GM12878 (cell line): ENCODE measurements around the gene HNMT. TPM values are rescaled to one million over a fixed set of nuclear protein-coding genes. Genes with fewer than 3 reads are reported as not detected.

ENCODE experiments used
- ATAC-seq: fragments of 200-7000 bp; cut with Tn5 transposase; 3 replicates; pipeline ENCODE4 v1.9.1; 2020; ENCODE audit warnings: mild to moderate bottlenecking, moderate library complexity
- BruUV-seq: library from RNA; stranded (reverse); fragments of 400-500 nt; replicated peaks from 2 replicates; lab custom pipeline; 2021; lab: Mats Ljungman, UMichigan
- CTCF ChIA-PET: fragments of 300-600 bp; sonication (Branson Sonifier 250); formaldehyde crosslinking; extraction: SDS; loops from one replicate; lab custom pipeline; 2021; ENCODE audit warnings: inconsistent platforms; lab: Yijun Ruan, JAX
- POLR2A ChIA-PET: fragments of 350-600 bp; formaldehyde crosslinking; extraction: SDS; loops from one replicate; lab custom pipeline; 2021; ENCODE audit warnings: inconsistent platforms; lab: Charles Lee
- RAD21 ChIA-PET: fragments of 300-600 bp; sonication (Branson Sonifier 250); formaldehyde crosslinking; loops from one replicate; lab custom pipeline; 2023; ENCODE audit warnings: antibody characterized with exemption; ENCODE audit not compliant: unreplicated experiment; lab: Charles Lee
- SMC1A ChIA-PET: fragments of 300-600 bp; sonication (Branson Sonifier 250); formaldehyde crosslinking; loops from one replicate; lab custom pipeline; 2023; ENCODE audit not compliant: unreplicated experiment, uncharacterized antibody; lab: Charles Lee
- DNase-seq: peaks from one replicate; pipeline ENCODE4 v3.0.0-alpha.2; 2011; ENCODE audit warnings: low read depth, low spot score
- FAIRE-seq: peaks from 3 replicates; lab custom pipeline; 2011; peaks lifted over from hg19 to GRCh38; lab: Jason Lieb, UNC
- H2AFZ ChIP-seq: 2 replicates; pipeline ENCODE4 v1.6.0; 2011; ENCODE audit warnings: low read depth, low read length, control low read depth; ENCODE audit not compliant: control insufficient read depth
- H3K27ac ChIP-seq: 2 replicates; pipeline ENCODE4 v1.5.1; 2011; ENCODE audit warnings: control low read depth; ENCODE audit not compliant: control insufficient read depth, insufficient read depth
- H3K27me3 ChIP-seq, 2 experiments: replicated peaks in 1 of 2; 2 replicates each; pipeline versions ENCODE4 v1.6.0 to v1.6.1; 2011; ENCODE audit warnings: low read length in 1 of 2; ENCODE audit not compliant: control insufficient read depth in 2 of 2, insufficient read depth in 2 of 2
- H3K36me3 ChIP-seq, 2 experiments: 2 replicates each; pipeline ENCODE4 v1.5.1; 2011; ENCODE audit warnings: low read length in 1 of 2; ENCODE audit not compliant: control insufficient read depth in 2 of 2, insufficient read depth in 2 of 2
- H3K4me1 ChIP-seq: 2 replicates; pipeline ENCODE4 v1.6.1; 2011; ENCODE audit warnings: mild to moderate bottlenecking, low read length, moderate library complexity, mixed read lengths; ENCODE audit not compliant: control insufficient read depth, insufficient read depth
- H3K4me2 ChIP-seq: 2 replicates; pipeline ENCODE4 v1.6.0; 2011; ENCODE audit warnings: control low read depth; ENCODE audit not compliant: control insufficient read depth, insufficient read depth
- H3K4me3 ChIP-seq: fragments of 200-600 bp; sonication (generic); 2 replicates; pipeline ENCODE4 v1.5.1; 2016
- H3K79me2 ChIP-seq: 2 replicates; pipeline ENCODE4 v1.6.0; 2011; ENCODE audit warnings: low read length; ENCODE audit not compliant: control insufficient read depth, insufficient read depth
- H3K9ac ChIP-seq: 2 replicates; pipeline ENCODE4 v1.8.0; 2011; ENCODE audit warnings: low read length, control low read depth, mixed read lengths; ENCODE audit not compliant: control insufficient read depth, insufficient read depth
- H3K9me3 ChIP-seq: replicated peaks from 3 replicates; pipeline ENCODE4 v1.5.1; 2011; ENCODE audit warnings: mild to moderate bottlenecking, low read length; ENCODE audit not compliant: control insufficient read depth, insufficient read depth
- H4K20me1 ChIP-seq: 2 replicates; pipeline ENCODE4 v1.6.0; 2011; ENCODE audit not compliant: control insufficient read depth, insufficient read depth
- BACH1 ChIP-seq: fragments of 450-650 bp; IDR thresholded peaks from 2 replicates; pipeline ENCODE4 v1.6.1; 2017; ENCODE audit warnings: mild to moderate bottlenecking, borderline replicate concordance
- CHD1 ChIP-seq: IDR thresholded peaks from 2 replicates; pipeline ENCODE4 v1.6.1; 2012; ENCODE audit warnings: low read depth, low read length, improper control_type of control experiment
- HDAC2 ChIP-seq: fragments of 200-600 bp; sonication (generic); IDR thresholded peaks from 2 replicates; pipeline ENCODE4 v1.6.1; 2017
- IKZF2 ChIP-seq, 2 experiments: fragments of 450-650 bp; IDR thresholded peaks; 2 replicates each; pipeline ENCODE4 v1.6.1; 2017; ENCODE audit warnings: mild to moderate bottlenecking in 2 of 2, moderate library complexity in 2 of 2
- NFYB ChIP-seq: IDR thresholded peaks from 2 replicates; pipeline ENCODE4 v1.6.1; 2011; ENCODE audit warnings: low read depth, mild to moderate bottlenecking, low read length, improper control_type of control experiment, moderate library complexity; ENCODE audit not compliant: insufficient read depth
- NR2C1 ChIP-seq: fragments of 450-650 bp; IDR thresholded peaks from 2 replicates; pipeline ENCODE4 v1.6.1; 2017; ENCODE audit warnings: antibody characterized with exemption, mild to moderate bottlenecking, moderate library complexity
- SREBF2 ChIP-seq: IDR thresholded peaks from 2 replicates; pipeline ENCODE4 v1.6.1; 2012; ENCODE audit warnings: mild to moderate bottlenecking, low read length
- whole genome bisulfite sequencing: methylation state at CpG from one replicate; pipeline ENCODE4 v1.1.6; 2016; ENCODE audit warnings: low lambda C conversion rate; ENCODE audit not compliant: insufficient replicate concordance, insufficient coverage; ENCODE audit errors: missing lambda C conversion rate; 5-methylcytosine and 5-hydroxymethylcytosine counted together
- in situ Hi-C: fragments of 300-500 bp; cut with MboI; formaldehyde crosslinking; loops from 9 replicates; pipeline ENCODE4 v1.14.3; 2018; ENCODE audit warnings: mixed read lengths
- intact Hi-C: fragments of 100-400 bp; cut with micrococcal nuclease; formaldehyde crosslinking; loops from one replicate; pipeline ENCODE4 v1.14.2; 2022; ENCODE audit not compliant: unreplicated experiment
- polyA plus RNA-seq, 11 experiments: library from polyadenylated mRNA; depleted of rRNA in 4 of 11; unstranded in 6 of 11; stranded (reverse) in 5 of 11; fragments of >200 nt; fragmentation: Nextera tagmentation in 4 of 11; fragmentation: Illumina TruSeq in 1 of 11; extraction: Ambion mirVana in 4 of 11; extraction: Trizol in 1 of 11; gene quantifications; 1 replicate in 1 of 11; 2 replicates in 10 of 11; pipeline versions ENCODE4 v1.2.1 to v1.2.3, GENCODE V29; 2011 to 2016; ENCODE audit warnings: inconsistent platforms in 2 of 11, missing spikeins in 2 of 11, low read depth in 1 of 11
- total RNA-seq, 4 experiments: library from RNA; depleted of rRNA in 3 of 4; stranded (reverse); fragments of >200 nt in 3 of 4; fragmentation: Illumina TruSeq in 1 of 4; extraction: Trizol in 1 of 4; gene quantifications; 2 replicates each; pipeline versions ENCODE4 v1.2.1 to v1.2.3, GENCODE V29; 2013 to 2021
- TF ChIP-seq, protein P1 (sequence below): fragments of 450-650 bp; IDR thresholded peaks from 2 replicates; pipeline ENCODE4 v1.6.1; 2017; ENCODE audit warnings: mild to moderate bottlenecking, moderate library complexity
- TF ChIP-seq, protein P2 (sequence below): IDR thresholded peaks from 2 replicates; pipeline ENCODE4 v1.6.1; 2011; ENCODE audit warnings: low read depth, mild to moderate bottlenecking, low read length, moderate library complexity, borderline replicate concordance; ENCODE audit errors: extremely low read depth

Gene HNMT
- total and polyA plus RNA-seq, 10 of the 15 experiments (the other 5 are each of a cell fraction or from before 2014, with no cell fraction given) = not detected

- no peaks in the 10 kb centered on the region for H3K4me1 ChIP-seq
- ChIA-PET SMC1A (no interaction called here), RAD21 (no interaction called here), POLR2A (no interaction called here), CTCF (no interaction called here)
- no peak for TF ChIP-seq HDAC2
- no peak for TF ChIP-seq NR2C1
- TF ChIP-seq, protein P1, sequence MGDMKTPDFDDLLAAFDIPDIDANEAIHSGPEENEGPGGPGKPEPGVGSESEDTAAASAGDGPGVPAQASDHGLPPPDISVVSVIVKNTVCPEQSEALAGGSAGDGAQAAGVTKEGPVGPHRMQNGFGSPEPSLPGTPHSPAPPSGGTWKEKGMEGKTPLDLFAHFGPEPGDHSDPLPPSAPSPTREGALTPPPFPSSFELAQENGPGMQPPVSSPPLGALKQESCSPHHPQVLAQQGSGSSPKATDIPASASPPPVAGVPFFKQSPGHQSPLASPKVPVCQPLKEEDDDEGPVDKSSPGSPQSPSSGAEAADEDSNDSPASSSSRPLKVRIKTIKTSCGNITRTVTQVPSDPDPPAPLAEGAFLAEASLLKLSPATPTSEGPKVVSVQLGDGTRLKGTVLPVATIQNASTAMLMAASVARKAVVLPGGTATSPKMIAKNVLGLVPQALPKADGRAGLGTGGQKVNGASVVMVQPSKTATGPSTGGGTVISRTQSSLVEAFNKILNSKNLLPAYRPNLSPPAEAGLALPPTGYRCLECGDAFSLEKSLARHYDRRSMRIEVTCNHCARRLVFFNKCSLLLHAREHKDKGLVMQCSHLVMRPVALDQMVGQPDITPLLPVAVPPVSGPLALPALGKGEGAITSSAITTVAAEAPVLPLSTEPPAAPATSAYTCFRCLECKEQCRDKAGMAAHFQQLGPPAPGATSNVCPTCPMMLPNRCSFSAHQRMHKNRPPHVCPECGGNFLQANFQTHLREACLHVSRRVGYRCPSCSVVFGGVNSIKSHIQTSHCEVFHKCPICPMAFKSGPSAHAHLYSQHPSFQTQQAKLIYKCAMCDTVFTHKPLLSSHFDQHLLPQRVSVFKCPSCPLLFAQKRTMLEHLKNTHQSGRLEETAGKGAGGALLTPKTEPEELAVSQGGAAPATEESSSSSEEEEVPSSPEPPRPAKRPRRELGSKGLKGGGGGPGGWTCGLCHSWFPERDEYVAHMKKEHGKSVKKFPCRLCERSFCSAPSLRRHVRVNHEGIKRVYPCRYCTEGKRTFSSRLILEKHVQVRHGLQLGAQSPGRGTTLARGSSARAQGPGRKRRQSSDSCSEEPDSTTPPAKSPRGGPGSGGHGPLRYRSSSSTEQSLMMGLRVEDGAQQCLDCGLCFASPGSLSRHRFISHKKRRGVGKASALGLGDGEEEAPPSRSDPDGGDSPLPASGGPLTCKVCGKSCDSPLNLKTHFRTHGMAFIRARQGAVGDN = no peak
- no peak for TF ChIP-seq SREBF2
- intact Hi-C loops = no loop called here
- no peaks in the 10 kb centered on the region for H3K79me2 ChIP-seq
- no peak overlapping the region for H2AFZ ChIP-seq
- no peak overlapping the region for H3K4me3 ChIP-seq
- FAIRE-seq (no peak), DNase-seq (no peak), ATAC-seq (no peak)
- no peaks in the 10 kb centered on the region for H3K9me3 ChIP-seq
- no peak overlapping the region for H3K27ac ChIP-seq
- in situ Hi-C loops = no loop called here
- H4K20me1 ChIP-seq = no peaks in the 10 kb centered on the region
- WGBS = 0% methylated on average over 1 of the region's 1 CpG
- no peaks in the 10 kb centered on the region for H3K36me3 ChIP-seq
- no TSS peak for BruUV-seq
- H3K27me3 ChIP-seq = no peaks in the 10 kb centered on the region
- no peak overlapping the region for H3K9ac ChIP-seq
- H3K4me2 ChIP-seq = no peak overlapping the region
Measured at GRCh38 chr2:137969418-137969765, 5.1 kb downstream of the HNMT start.

GRCh38 chr2:137969876-137970275 lies 5.6 kb downstream of the HNMT start:
- Histone ChIP-seq H3K4me3 (no peak overlapping the region), H3K4me1 (no peaks in the 10 kb centered on the region), H4K20me1 (no peaks in the 10 kb centered on the region), H3K9me3 (no peaks in the 10 kb centered on the region), H2AFZ (no peak overlapping the region), H3K27ac (no peak overlapping the region), H3K9ac (no peak overlapping the region), H3K36me3 (no peaks in the 10 kb centered on the region), H3K79me2 (no peaks in the 10 kb centered on the region), H3K27me3 (no peaks in the 10 kb centered on the region), H3K4me2 (no peak overlapping the region)
- no TSS peak for BruUV-seq
- DNase-seq (no peak), FAIRE-seq (no peak), ATAC-seq (no peak)
- RAD21 ChIA-PET = no interaction called here
- WGBS = 80% methylated on average over 1 of the region's 1 CpG
- intact Hi-C loops = no loop called here
- SMC1A ChIA-PET = no interaction called here
- POLR2A ChIA-PET = no interaction called here
- in situ Hi-C loops = no loop called here
- CTCF ChIA-PET = no interaction called here
- TF ChIP-seq, protein P2, sequence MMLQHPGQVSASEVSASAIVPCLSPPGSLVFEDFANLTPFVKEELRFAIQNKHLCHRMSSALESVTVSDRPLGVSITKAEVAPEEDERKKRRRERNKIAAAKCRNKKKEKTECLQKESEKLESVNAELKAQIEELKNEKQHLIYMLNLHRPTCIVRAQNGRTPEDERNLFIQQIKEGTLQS = no peak
- TF ChIP-seq BACH1 (no peak), IKZF2 (IDR thresholded peaks at IDR 0.05) (no peak), CHD1 (no peak), NFYB (no peak)
- TF ChIP-seq, all 136 proteins: peak for 0
